Activated CD4-positive, alpha-beta T cell treated with anti-CD3 and anti-CD28 coated beads, Interleukin-10, Interleukin-2, amounts not matched to agents 100 ng/mL and 50 ng/mL, durations not matched to agents 16 hours and 8 hours (primary cell): ENCODE results near the gene RB1.

Source experiments
- DNase-seq: peaks from one replicate; pipeline ENCODE4 v3.0.0-alpha.2; 2020

RB1 gene

DNA sequence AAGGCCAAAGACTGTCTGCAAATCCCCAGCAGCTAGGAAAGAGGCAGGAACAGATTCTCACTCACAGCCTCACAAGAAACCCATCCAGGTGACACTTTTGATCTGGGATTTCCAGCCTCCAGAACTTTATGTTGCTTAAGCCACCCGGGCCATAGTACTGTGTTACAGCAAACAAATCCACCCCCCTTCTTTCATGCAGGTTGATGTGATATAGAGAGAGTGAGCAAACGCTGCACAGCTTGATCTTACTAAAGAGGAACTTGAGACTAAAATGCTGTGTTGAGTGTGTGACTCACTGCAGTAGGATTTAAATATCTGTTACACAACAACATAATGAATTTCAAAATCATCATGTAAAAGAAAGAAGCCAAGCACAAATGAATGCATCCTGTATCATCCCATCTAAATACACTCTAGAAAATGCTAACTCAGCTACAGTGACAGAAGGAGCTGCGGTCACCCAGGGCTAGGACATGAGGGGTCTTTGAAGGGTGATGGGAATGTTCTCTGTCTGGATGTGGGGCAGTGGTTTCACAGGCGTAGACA lies 197.2 kb downstream of the RB1 start:
- DNase-seq = peak; percentile 71

GRCh38 chr13:48501705-48502104 lies 198.2 kb downstream of the RB1 start:
- no peak for DNase-seq

DNA sequence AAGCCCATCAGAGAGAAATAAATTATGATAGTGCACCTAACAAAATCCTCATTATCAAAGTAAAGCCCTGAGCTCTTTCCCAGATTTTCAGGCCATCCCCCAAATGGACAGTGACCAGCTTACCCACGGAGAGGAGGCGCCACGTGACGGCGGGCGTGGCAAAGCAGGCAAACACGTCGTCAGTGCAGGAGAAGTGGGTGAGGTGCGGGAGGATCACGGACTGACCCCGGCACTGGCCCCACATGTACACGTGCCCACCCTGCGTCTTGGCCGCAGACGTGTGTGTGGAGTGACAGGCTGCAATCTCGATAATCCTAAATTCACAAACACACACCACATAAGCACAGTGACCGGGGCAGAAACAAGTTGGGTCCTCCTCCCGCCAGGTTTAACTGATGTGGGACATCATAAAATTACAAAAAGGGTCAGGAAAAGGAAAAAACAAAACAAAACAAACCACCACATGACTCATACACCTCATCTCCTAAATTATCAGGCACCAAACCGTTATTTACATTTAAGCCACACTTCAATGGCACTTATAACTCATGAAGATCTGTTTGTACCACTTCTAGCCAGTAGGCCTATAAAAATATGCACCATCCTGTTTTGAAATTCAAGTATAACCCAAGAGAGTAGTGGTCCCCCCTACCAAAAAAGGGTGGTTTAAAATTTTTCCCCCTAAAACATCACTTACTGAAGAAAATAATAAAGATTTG lies 199.2 kb downstream of the RB1 start:
- no peak for DNase-seq

GRCh38 chr13:48504606-48505005 lies 201.1 kb downstream of the RB1 start:
- peak; percentile 72 for DNase-seq

DNA sequence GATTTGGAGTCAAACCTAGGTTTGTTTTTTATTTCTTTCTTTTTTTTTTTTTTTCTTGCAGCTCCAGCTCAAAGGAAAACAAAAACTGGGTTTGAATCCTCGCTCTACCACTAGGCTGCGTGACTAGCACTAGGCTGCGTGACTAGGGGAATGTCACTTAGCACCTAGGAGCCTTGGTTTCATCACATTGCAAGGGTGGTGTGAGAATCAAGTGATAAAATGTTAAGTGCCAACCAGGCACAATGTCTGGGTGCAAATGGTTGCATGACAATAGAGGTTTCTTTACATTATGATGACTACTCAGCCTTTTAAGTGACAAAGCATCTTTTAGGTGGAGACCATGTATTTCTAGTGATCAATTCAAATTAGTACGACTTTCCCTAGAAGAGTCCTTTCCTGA lies 201.5 kb downstream of the RB1 start:
- peak; percentile 85 for DNase-seq

DNA sequence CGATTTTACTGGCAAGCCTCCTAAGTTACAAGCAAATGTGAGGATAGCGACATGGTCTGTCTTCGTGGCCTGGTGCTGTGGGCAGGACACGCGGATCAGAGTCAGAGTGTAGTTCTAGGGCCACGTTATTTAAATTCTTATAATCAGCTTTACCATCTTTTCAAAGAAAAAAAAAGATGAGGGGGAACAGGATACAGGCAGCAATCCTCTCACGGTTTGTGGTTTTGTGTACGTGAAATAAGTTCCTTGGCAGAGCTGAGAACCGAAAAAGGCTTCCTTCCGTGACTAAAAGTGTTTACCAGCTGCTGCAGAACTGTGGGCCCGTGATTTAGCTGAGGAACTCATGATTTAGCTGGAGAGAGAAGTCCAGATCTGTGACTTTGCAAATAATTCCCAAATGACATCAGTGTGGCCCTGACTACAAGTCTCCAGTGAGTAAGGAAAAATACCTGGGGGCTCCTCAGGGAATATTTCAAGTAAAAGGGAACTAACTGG lies 202.1 kb downstream of the RB1 start:
- peak; percentile 94 for DNase-seq

DNA sequence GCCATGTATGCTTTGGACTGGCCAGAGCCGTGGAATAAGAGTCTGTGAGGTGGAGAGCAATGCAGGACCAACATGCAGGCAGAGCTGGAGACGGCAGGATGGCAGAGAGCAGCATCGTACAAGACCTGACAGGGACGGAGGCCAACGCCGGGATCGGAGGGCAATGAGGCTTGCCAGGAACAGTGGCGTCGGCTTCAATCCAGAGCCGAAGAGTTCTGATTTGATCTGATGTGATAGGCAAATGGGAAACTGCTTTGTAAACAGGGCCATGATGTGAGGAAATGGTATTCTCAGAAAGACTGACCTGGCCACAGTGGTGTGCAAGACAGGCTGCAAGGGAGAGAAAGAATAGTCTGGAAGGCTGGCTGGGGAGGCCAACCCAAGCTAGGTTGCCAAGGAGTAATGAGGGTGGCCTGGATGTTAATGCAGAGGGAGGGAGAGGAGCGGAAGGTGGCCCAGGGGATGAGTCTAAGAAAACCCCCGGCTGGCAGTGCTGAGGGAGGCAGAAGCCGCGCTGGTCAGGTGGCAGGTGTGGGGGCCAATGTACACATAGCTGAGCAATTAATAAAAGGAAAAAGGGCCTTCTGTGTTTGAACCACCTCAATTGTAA lies 202.6 kb downstream of the RB1 start:
- no peak for DNase-seq

GRCh38 chr13:48507021-48507420 lies 203.5 kb downstream of the RB1 start:
- DNase-seq = no peak

GRCh38 chr13:48508011-48508410 lies 204.5 kb downstream of the RB1 start:
- DNase-seq = no peak

- DNase-seq = no peak
Measured at GRCh38 chr13:48510698-48511097, 207.1 kb downstream of the RB1 start.

DNA sequence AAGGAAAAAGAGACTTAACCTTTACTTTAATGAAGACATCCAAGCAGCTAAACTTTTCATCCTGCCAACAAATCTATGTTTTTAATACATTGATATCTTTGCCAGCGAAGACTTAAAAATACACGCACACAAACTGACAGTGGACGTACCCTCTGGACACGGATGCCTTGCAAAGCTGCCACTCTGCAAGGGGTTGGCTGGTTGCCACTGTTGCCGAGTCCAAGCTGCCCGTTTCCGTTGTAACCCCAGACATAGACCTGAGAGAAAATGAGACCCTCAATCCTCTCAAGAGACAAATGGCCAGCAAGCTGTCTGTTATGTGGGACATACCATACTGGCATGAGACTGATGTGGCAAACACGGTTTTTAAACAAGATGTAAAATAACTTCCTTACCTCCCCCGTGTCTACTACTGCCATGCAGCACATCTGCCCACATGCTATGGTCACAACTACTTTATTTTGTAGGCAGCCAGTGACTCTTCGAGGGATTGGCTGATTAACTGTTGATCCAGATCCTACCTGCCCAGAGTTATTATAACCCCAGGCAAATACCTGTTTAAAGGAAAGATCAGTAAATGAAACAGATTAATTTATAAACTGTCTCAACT lies 208.2 kb downstream of the RB1 start:
- DNase-seq = no peak

- no peak for DNase-seq
Measured at GRCh38 chr13:48514793-48515192, 211.2 kb downstream of the RB1 start.

- DNase-seq = no peak
Measured at GRCh38 chr13:48515732-48516131, 212.2 kb downstream of the RB1 start.

DNA sequence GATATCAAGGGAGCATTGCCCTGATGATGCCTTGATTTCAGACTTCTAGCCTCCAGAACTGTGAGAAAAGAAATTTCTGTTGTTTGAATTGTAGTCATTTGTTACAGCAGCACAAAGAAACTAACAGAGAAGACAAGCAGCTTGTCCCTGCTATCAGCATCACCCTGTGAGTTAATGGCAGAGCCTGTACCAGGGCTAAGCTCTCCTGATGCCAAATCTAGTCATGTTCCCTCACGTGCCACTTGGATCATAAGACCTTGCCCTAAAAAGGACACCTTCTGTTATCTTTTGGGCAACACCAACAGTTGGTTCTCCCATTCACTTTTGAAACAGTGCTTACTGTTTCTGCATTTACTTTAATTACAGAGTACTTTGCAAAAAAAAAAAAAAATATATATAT lies 214.5 kb downstream of the RB1 start:
- no peak for DNase-seq

GRCh38 chr13:48526286-48526685 lies 222.7 kb downstream of the RB1 start:
- peak; percentile 18 for DNase-seq

- DNase-seq = no peak
Measured at GRCh38 chr13:48527955-48528354, 224.4 kb downstream of the RB1 start.

GRCh38 chr13:48528720-48529119 lies 225.2 kb downstream of the RB1 start:
- peak; percentile 16 for DNase-seq

GRCh38 chr13:48530833-48531232 lies 227.3 kb downstream of the RB1 start:
- DNase-seq = no peak
